ENCODE measurements around the gene FEZ2. TPM values are rescaled to one million over a fixed set of nuclear protein-coding genes. Genes with fewer than 3 reads are reported as not detected.

Gene FEZ2
- total and polyA plus RNA-seq, 10 of the 15 experiments (the other 5 are each of a cell fraction or from before 2014, with no cell fraction given), result 3.0 to 15.4 (median 6.6) TPM

GRCh38 chr2:36609507-36609906 lies 11.5 kb upstream of the FEZ2 start:
- no peak for ATAC-seq
- H3K4me1 ChIP-seq (ENCODE audit: control insufficient read depth, insufficient read depth, low read length), result no peaks in the 10 kb centered on the region
- ChIA-PET CTCF (interaction anchor here (0.9 kb wide), 2 partner anchors 40 to 55 kb away, joined by 3 to 4 read pairs; no protein-coding TSS in a partner anchor), POLR2A (no interaction called here), SMC1A (ENCODE audit: uncharacterized antibody, unreplicated experiment) (no interaction called here), RAD21 (ENCODE audit: unreplicated experiment) (interaction anchor here (0.7 kb wide), 1 partner anchor 262 kb away, joined by 4 read pairs; no protein-coding TSS in a partner anchor)
- no peaks in the 10 kb centered on the region for H3K27me3 ChIP-seq (replicated peaks in 1 of 2; ENCODE audit: control insufficient read depth in 2 of 2, insufficient read depth in 2 of 2, low read length in 1 of 2)
- no peak for FAIRE-seq
- no peak overlapping the region for H3K9ac ChIP-seq (ENCODE audit: control insufficient read depth, insufficient read depth, low read length)
- H3K27ac ChIP-seq (ENCODE audit: control insufficient read depth, insufficient read depth), result no peak overlapping the region
- in situ Hi-C loops (cut with MboI) (no loop called here), intact Hi-C loops (cut with micrococcal nuclease; ENCODE audit: unreplicated experiment) (no loop called here)
- H2AFZ ChIP-seq (ENCODE audit: control insufficient read depth, low read depth, low read length), result no peak overlapping the region
- no peaks in the 10 kb centered on the region for H4K20me1 ChIP-seq (ENCODE audit: control insufficient read depth, insufficient read depth)
- H3K36me3 ChIP-seq (ENCODE audit: control insufficient read depth in 2 of 2, insufficient read depth in 2 of 2, low read length in 1 of 2), result no peaks in the 10 kb centered on the region
- no peak overlapping the region for H3K4me3 ChIP-seq
- H3K79me2 ChIP-seq (ENCODE audit: control insufficient read depth, insufficient read depth, low read length), result no peaks in the 10 kb centered on the region
- no peaks in the 10 kb centered on the region for H3K9me3 ChIP-seq (replicated peaks; ENCODE audit: control insufficient read depth, insufficient read depth, low read length)
- DNase-seq (ENCODE audit: low read depth, low spot score), result no peak
- TF ChIP-seq EED (IDR thresholded peaks at IDR 0.05; ENCODE audit: low read depth) (no peak), FOXM1 (IDR thresholded peaks at IDR 0.05; ENCODE audit: low read depth, low read length) (no peak), RAD51 (IDR thresholded peaks at IDR 0.05) (no peak), ETV6 (conservative IDR thresholded peaks at IDR 0.05 in 1 of 2, IDR thresholded peaks at IDR 0.05 in 1 of 2; ENCODE audit: borderline replicate concordance in 1 of 2, low read depth in 1 of 2) (no peak)
- TF ChIP-seq, protein P1, sequence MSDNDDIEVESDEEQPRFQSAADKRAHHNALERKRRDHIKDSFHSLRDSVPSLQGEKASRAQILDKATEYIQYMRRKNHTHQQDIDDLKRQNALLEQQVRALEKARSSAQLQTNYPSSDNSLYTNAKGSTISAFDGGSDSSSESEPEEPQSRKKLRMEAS (IDR thresholded peaks at IDR 0.05; ENCODE audit: low read depth, low read length), result no peak
- BruUV-seq (replicated peaks), result no TSS peak
- WGBS (ENCODE audit: insufficient coverage, insufficient replicate concordance, low lambda C conversion rate, missing lambda C conversion rate), result 25% methylated on average over 1 of the region's 1 CpG
- no peak overlapping the region for H3K4me2 ChIP-seq (ENCODE audit: control insufficient read depth, insufficient read depth)

- ATAC-seq (no peak), FAIRE-seq (no peak), DNase-seq (ENCODE audit: low read depth, low spot score) (no peak)
- Histone ChIP-seq H3K27ac (ENCODE audit: control insufficient read depth, insufficient read depth) (no peak overlapping the region), H3K36me3 (ENCODE audit: control insufficient read depth in 2 of 2, insufficient read depth in 2 of 2, low read length in 1 of 2) (no peaks in the 10 kb centered on the region), H3K4me3 (no peak overlapping the region), H3K4me1 (ENCODE audit: control insufficient read depth, insufficient read depth, low read length) (no peaks in the 10 kb centered on the region), H3K27me3 (replicated peaks in 1 of 2; ENCODE audit: control insufficient read depth in 2 of 2, insufficient read depth in 2 of 2, low read length in 1 of 2) (no peaks in the 10 kb centered on the region), H3K79me2 (ENCODE audit: control insufficient read depth, insufficient read depth, low read length) (no peaks in the 10 kb centered on the region), H3K4me2 (ENCODE audit: control insufficient read depth, insufficient read depth) (no peak overlapping the region), H4K20me1 (ENCODE audit: control insufficient read depth, insufficient read depth) (no peaks in the 10 kb centered on the region), H2AFZ (ENCODE audit: control insufficient read depth, low read depth, low read length) (no peak overlapping the region), H3K9me3 (replicated peaks; ENCODE audit: control insufficient read depth, insufficient read depth, low read length) (no peaks in the 10 kb centered on the region), H3K9ac (ENCODE audit: control insufficient read depth, insufficient read depth, low read length) (no peak overlapping the region)
- ChIA-PET SMC1A (ENCODE audit: uncharacterized antibody, unreplicated experiment) (no interaction called here), RAD21 (ENCODE audit: unreplicated experiment) (no interaction called here), POLR2A (no interaction called here), CTCF (no interaction called here)
- no TSS peak for BruUV-seq (replicated peaks)
- WGBS (ENCODE audit: insufficient coverage, insufficient replicate concordance, low lambda C conversion rate, missing lambda C conversion rate), result 16% methylated on average over 3 of the region's 3 CpGs
- intact Hi-C loops (cut with micrococcal nuclease; ENCODE audit: unreplicated experiment) (no loop called here), in situ Hi-C loops (cut with MboI) (no loop called here)
- no peak for TF ChIP-seq MTA3 (IDR thresholded peaks at IDR 0.05; ENCODE audit: borderline replicate concordance, low read length)
- no peak for TF ChIP-seq SUZ12 (IDR thresholded peaks at IDR 0.05; ENCODE audit: unreplicated experiment)
- no peak for TF ChIP-seq CBFB (IDR thresholded peaks at IDR 0.05; ENCODE audit: low read depth)
- TF ChIP-seq KLF5 (IDR thresholded peaks at IDR 0.05; ENCODE audit: partially characterized antibody), result no peak
- TF ChIP-seq, protein P2, sequence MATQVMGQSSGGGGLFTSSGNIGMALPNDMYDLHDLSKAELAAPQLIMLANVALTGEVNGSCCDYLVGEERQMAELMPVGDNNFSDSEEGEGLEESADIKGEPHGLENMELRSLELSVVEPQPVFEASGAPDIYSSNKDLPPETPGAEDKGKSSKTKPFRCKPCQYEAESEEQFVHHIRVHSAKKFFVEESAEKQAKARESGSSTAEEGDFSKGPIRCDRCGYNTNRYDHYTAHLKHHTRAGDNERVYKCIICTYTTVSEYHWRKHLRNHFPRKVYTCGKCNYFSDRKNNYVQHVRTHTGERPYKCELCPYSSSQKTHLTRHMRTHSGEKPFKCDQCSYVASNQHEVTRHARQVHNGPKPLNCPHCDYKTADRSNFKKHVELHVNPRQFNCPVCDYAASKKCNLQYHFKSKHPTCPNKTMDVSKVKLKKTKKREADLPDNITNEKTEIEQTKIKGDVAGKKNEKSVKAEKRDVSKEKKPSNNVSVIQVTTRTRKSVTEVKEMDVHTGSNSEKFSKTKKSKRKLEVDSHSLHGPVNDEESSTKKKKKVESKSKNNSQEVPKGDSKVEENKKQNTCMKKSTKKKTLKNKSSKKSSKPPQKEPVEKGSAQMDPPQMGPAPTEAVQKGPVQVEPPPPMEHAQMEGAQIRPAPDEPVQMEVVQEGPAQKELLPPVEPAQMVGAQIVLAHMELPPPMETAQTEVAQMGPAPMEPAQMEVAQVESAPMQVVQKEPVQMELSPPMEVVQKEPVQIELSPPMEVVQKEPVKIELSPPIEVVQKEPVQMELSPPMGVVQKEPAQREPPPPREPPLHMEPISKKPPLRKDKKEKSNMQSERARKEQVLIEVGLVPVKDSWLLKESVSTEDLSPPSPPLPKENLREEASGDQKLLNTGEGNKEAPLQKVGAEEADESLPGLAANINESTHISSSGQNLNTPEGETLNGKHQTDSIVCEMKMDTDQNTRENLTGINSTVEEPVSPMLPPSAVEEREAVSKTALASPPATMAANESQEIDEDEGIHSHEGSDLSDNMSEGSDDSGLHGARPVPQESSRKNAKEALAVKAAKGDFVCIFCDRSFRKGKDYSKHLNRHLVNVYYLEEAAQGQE (IDR thresholded peaks at IDR 0.05; ENCODE audit: low read depth, low read length), result no peak
- TF ChIP-seq IRF4 (IDR thresholded peaks at IDR 0.05; ENCODE audit: low read depth, low read length), result no peak
- TF ChIP-seq, protein P3, sequence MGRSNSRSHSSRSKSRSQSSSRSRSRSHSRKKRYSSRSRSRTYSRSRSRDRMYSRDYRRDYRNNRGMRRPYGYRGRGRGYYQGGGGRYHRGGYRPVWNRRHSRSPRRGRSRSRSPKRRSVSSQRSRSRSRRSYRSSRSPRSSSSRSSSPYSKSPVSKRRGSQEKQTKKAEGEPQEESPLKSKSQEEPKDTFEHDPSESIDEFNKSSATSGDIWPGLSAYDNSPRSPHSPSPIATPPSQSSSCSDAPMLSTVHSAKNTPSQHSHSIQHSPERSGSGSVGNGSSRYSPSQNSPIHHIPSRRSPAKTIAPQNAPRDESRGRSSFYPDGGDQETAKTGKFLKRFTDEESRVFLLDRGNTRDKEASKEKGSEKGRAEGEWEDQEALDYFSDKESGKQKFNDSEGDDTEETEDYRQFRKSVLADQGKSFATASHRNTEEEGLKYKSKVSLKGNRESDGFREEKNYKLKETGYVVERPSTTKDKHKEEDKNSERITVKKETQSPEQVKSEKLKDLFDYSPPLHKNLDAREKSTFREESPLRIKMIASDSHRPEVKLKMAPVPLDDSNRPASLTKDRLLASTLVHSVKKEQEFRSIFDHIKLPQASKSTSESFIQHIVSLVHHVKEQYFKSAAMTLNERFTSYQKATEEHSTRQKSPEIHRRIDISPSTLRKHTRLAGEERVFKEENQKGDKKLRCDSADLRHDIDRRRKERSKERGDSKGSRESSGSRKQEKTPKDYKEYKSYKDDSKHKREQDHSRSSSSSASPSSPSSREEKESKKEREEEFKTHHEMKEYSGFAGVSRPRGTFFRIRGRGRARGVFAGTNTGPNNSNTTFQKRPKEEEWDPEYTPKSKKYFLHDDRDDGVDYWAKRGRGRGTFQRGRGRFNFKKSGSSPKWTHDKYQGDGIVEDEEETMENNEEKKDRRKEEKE (IDR thresholded peaks at IDR 0.05), result no peak
Observed at GRCh38 chr2:36607947-36608346, 10.0 kb upstream of the FEZ2 start.

Data from GM12878 (cell line).